Measurements from ENCODE around the gene CHRNG.

- TF ChIP-seq CTCF (IDR thresholded peaks at IDR 0.05; ENCODE audit: low read depth, low read length) (no peak), EZH2phosphoT487 (IDR thresholded peaks at IDR 0.05; ENCODE audit: low read depth) (no peak)
Measured at GRCh38 chr2:232532419-232532818, 7.1 kb upstream of the CHRNG start.

All from OCI-LY3 (cell line).